GM18907 (cell line): Measurements from ENCODE around the gene PHF19.

Experiments used
- ATAC-seq: cut with Tn5 transposase; IDR thresholded peaks from one replicate; pipeline ENCODE4 v1.9.1; 2021; ENCODE audit warnings: mild to moderate bottlenecking, moderate library complexity; ENCODE audit not compliant: unreplicated experiment

The PHF19 gene

GRCh38 chr9:120855827-120856670 is 20.9 kb downstream of the PHF19 start:
- ATAC-seq = no peak

DNA sequence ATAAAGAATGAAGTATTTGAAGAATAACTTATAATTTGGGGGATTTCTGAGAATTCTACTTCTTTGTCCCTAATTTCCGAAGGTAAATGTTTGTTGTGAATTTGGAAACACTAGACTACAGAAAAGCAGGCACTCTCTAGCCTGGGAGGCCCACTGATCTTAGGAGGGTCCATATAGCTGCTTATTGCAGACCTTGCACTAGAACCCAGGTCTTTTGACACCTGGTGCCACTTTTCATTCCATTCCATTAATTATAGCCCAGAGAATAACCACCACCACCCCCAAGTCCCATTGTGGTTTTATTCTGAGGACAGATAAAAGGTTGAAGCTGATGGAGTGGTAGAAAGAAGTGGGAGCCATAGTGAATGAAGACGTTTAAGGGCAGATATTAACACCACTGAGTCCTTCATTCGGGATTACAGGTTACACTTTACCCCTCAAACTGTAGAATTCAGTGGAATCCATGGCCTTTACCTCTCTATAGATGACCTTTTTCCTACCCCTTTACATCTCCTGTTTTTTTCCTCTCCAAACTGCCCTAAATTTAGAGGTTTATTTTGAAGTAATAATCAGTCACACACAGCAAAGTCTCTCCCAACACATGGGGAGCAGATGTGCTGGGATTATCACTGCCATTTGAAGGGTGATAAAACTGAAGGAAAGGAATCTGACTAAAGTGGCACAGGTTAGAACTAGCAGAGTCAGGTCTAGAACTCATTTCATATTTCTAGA is 22.2 kb downstream of the PHF19 start:
- no peak for ATAC-seq

GRCh38 chr9:120853198-120853597 is 23.8 kb downstream of the PHF19 start:
- ATAC-seq = no peak

- no peak for ATAC-seq
Measured at GRCh38 chr9:120852240-120853010, 24.6 kb downstream of the PHF19 start.

DNA sequence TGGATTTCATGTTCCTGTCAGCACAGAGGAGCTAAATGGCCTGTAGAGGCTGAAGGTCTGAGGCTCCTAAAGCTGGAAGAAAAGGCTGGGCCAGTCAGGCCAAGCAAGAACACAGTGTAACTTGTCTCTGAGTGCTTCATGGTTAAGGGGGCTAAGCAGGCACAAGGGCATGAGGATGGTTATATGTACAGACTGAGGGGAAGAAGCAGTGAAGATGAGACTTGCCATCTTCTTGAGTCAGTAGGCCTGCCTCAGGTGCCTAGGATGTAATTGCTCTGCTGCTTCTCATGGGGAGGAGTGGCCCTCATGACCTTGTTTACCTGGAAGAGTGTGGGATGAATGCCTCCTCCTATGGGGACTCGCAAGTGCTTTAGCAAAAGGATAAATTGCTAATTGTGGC is 25.5 kb downstream of the PHF19 start:
- no peak for ATAC-seq

DNA sequence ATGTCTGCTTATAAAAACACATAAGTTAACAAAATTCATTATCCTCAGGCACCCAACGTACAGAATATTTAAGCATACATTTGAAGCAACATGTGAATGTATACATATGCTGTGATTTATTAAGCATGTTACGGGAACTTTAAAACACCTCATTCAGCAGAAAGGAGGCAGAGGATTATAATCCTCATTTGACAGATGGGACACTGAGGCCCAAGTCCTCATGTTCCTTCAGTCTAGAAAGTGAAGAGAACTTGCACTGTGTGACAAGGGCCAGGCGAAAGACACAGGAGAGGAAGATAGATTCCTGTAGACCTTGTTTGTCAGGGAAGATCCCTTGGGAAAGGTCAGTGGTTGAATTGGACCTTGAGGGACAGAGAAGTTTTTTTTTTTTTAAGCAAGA is 26.7 kb downstream of the PHF19 start:
- no peak for ATAC-seq

DNA sequence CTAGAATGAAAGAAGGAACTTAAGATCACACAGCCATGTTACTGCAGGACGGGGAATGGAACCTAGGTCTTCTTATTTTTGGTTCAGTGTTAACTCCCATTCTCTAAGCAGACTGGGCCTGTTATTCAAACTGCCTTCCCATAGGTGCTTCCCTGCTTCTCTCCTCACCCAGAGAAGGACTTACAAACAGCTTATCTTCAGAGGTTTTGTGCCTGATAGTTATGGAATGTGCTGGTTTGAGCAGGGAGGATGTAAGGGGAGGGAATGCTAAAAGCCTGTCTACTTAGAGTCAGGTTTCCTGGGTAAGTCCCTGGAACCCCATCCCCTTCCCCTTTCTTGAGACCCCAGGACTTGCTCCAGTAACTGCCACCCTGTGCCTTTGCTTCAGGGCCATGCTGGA is 30.1 kb downstream of the PHF19 start:
- ATAC-seq = no peak

DNA sequence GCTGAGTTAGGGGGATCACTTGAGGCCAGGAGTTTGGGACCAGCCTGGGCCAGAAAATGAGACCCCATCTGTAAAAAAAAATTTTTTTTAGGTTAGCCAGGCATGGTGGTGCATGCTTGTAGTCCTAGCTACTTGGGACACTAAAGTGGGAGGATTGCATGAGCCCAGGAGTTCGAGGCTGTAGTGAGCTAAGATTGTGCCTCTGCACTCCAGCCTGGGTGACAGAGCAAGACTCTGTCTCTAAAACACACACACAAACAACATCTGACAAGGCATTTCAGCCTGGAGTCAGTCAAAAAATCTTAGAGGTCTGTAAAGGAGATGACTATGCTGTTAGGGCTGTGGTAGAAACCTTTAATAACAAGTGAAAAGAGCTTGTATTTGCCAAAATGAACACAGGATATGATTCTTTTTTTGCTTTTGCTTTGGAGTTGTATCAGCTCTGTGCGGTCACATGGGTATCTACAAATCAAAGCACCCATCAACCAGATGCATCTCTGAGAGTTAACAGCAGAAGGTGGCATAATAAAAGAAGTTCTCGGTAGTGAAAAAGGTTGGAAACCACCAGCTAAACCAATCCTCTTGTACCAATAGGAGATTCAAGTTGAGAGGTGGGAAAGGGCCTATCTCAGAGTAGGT is 30.6 kb downstream of the PHF19 start:
- ATAC-seq = no peak

- no peak for ATAC-seq
Measured at GRCh38 chr9:120845255-120845654, 31.7 kb downstream of the PHF19 start.

- peak; percentile 99 for ATAC-seq
Measured at GRCh38 chr9:120842685-120843485, 34.1 kb downstream of the PHF19 start, which contains the start of gene PSMD5. TSS of gene PSMD5 (minus strand) at chr9:120842922. CDS start at chr9:120842909, 13 bp downstream.

- ATAC-seq = no peak
Measured at GRCh38 chr9:120841930-120842684, 34.9 kb downstream of the PHF19 start.

DNA sequence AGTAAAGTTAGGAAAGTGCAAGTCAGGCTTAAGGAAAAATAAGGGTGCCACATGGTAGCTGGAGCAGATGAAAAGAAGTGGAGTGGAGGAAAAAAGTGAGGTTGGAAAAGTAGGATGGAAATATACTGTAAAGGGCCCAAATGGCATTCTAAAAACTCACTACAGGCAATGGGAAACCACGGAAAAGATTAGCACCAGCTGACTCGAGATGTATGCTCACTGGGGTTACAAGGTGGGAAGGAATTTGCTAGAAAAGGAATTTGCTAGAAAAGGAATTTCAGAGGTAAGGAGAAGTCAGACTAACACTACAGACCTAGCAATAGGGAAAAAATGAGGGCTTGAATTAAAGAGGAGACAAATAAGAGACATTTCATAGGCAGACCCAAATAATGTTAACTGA is 37.8 kb downstream of the PHF19 start:
- no peak for ATAC-seq

DNA sequence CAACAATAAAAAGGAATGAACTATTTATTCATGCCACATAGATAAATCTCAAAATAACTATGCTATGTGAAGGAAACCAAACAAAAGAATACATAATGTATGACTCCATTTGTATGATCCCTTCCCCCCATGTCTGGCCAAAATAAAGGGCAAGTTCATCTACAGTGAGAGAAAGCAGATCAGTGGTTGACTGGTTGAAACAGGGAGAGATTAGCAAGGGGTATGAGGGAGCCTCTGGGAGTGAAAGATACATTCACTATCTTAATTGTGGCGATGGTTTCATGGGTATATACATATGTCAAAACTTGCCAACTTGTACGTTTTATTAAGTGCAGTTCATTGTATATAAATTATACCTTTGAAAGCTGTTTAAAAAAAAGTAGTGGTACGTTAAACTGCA is 39.1 kb downstream of the PHF19 start:
- no peak for ATAC-seq

GRCh38 chr9:120833325-120833724 is 43.7 kb downstream of the PHF19 start:
- no peak for ATAC-seq

DNA sequence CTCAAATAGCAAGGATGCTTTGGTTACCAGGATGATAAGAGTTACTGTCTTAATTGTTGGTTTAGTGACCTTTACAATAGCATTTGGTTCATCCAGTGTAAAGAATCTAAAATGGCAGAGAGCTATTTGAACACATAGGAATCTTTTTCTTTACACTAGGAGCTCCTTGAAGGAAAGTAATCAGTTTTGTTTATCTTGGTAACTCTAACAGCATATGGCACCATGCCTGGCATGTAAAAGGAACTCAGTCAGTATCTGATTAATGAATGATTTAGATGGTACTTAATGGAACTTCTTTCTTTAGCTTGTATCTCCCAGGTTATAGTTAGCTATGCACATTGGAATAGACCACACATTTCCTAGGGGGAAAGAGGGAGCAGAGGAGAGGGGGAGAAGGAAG is 44.2 kb downstream of the PHF19 start:
- no peak for ATAC-seq

DNA sequence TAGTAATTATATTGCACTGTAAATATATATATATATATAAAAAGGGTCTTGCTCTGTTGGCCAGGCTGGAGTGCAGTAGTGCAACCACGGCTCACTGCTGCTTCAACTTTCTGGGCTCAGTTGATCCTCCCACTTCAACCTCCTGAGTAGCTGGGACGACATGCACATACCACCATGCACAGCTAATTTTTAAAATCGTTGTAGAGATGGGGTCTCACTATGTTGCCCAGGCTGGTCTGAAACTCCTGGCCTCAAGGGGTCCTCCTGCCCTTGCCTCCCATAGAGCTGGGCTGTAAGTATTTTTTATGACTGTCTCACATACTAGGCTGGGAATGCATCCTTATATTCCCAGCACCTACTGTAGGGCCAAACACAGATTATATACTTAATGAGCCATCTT is 46.1 kb downstream of the PHF19 start:
- no peak for ATAC-seq

DNA sequence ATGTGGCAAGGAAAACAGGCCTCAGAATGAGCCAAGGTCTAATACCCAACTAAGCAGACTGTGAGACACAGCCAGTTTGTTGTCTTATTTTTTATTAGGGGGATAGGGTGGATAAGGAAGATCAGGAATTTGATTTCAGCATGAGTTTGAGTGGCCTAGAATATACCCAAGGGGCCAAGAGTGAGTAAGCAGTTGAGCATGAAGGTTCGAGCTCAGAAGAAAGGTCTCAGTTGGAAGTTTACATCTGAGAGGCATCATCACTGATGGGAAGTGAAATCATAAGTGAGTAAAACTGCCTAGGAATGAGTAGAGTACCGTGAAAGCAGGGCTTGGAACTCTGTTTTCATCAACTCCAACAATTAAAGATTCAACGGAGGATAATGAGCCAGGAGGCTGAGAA is 46.8 kb downstream of the PHF19 start:
- no peak for ATAC-seq

GRCh38 chr9:120829650-120830049 is 47.3 kb downstream of the PHF19 start:
- no peak for ATAC-seq

DNA sequence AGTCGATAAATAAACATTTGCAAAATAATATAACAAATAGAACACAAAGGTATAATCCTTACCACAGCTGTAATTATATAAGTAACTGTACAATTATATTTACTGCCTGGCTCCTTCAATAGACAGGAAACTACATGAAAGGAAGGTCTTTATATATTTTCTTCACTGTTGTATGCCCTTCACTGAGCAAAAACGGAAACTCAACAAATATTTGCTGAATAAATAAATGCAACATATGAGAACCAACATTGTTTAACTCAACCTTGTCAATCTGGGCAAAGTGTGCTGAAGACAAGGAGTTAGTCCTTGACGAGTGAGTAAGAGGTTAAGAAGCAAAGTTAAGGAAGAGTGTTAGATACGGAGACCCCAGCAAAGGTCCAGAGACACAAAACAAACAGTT is 56.9 kb downstream of the PHF19 start:
- ATAC-seq = no peak
